COLO668 (cell line): ENCODE measurements around the gene HOXA5.

ENCODE experiments used
- DNase-seq: peaks from one replicate; lab custom pipeline; 2025; ENCODE audit not compliant: unreplicated experiment; lab: John Stamatoyannopoulos, UW

The HOXA5 gene

GRCh38 chr7:27137640-27138315, 5.7 kb downstream of the HOXA5 start:
- DNase-seq = no peak

GRCh38 chr7:27134392-27134791, 9.1 kb downstream of the HOXA5 start:
- no peak for DNase-seq

- no peak for DNase-seq
Measured at GRCh38 chr7:27133409-27134231, 9.9 kb downstream of the HOXA5 start.

GRCh38 chr7:27132978-27133377, 10.5 kb downstream of the HOXA5 start:
- no peak for DNase-seq

- DNase-seq = no peak
Measured at GRCh38 chr7:27132214-27132613, 11.3 kb downstream of the HOXA5 start.

GRCh38 chr7:27131390-27131819, 12.1 kb downstream of the HOXA5 start:
- DNase-seq = no peak

- peak; percentile 98 for DNase-seq
Measured at GRCh38 chr7:27130540-27131389, 12.7 kb downstream of the HOXA5 start, which contains the start of gene HOXA4. Gene HOXA4, minus strand, starts transcription at chr7:27130757. Its CDS starts 24 bp downstream, at chr7:27130733.

GRCh38 chr7:27129729-27130539, 13.5 kb downstream of the HOXA5 start:
- DNase-seq = peak; percentile 85

- no peak for DNase-seq
Measured at GRCh38 chr7:27128776-27129728, 14.4 kb downstream of the HOXA5 start.

- DNase-seq = no peak
Measured at GRCh38 chr7:27128034-27128433, 15.4 kb downstream of the HOXA5 start.

- DNase-seq = no peak
Measured at GRCh38 chr7:27126596-27127327, 16.7 kb downstream of the HOXA5 start.

GRCh38 chr7:27125986-27126394, 17.5 kb downstream of the HOXA5 start:
- DNase-seq = no peak

GRCh38 chr7:27124902-27125689, 18.4 kb downstream of the HOXA5 start:
- DNase-seq = no peak

- DNase-seq = no peak
Measured at GRCh38 chr7:27124096-27124901, 19.2 kb downstream of the HOXA5 start.

- no peak for DNase-seq
Measured at GRCh38 chr7:27123477-27124053, 19.9 kb downstream of the HOXA5 start.

- DNase-seq = no peak
Measured at GRCh38 chr7:27123007-27123476, 20.4 kb downstream of the HOXA5 start.
